ENCODE results near the gene PPA2.

The PPA2 gene

GRCh38 chr4:105509291-105509690 lies 35.4 kb upstream of the PPA2 start:
- Histone ChIP-seq H3K4me1 (ENCODE audit: control insufficient read depth, insufficient read depth, low read length) (no peaks in the 10 kb centered on the region), H3K36me3 (ENCODE audit: control insufficient read depth in 2 of 2, insufficient read depth in 1 of 2, low read length in 2 of 2) (no peaks in the 10 kb centered on the region), H3K9me3 (ENCODE audit: control insufficient read depth, insufficient read depth, low read depth, low read length) (no peaks in the 10 kb centered on the region), H3K4me3 (ENCODE audit: low read depth, low read length) (no peak overlapping the region), H3K27ac (ENCODE audit: extremely low read depth, low read depth, low read length) (no peak overlapping the region)
- POLR2A ChIA-PET, result no interaction called here
- TF ChIP-seq AEBP2 (tag by site-specific recombination; IDR thresholded peaks at IDR 0.05; ENCODE audit: borderline replicate concordance) (no peak), ZNF266 (tag by site-specific recombination; IDR thresholded peaks at IDR 0.05; ENCODE audit: low read depth) (no peak), ZNF768 (tag by site-specific recombination; IDR thresholded peaks at IDR 0.05) (no peak), ZNF776 (tag by site-specific recombination; IDR thresholded peaks at IDR 0.05; ENCODE audit: borderline replicate concordance) (no peak), ZNF169 (tag by site-specific recombination; IDR thresholded peaks at IDR 0.05) (no peak), OVOL3 (tag by site-specific recombination; IDR thresholded peaks at IDR 0.05) (no peak), ZNF777 (tag by site-specific recombination; IDR thresholded peaks at IDR 0.05; ENCODE audit: borderline replicate concordance) (no peak), ZNF585B (tag by site-specific recombination; IDR thresholded peaks at IDR 0.05) (no peak), ZNF747 (tag by site-specific recombination; IDR thresholded peaks at IDR 0.05) (no peak), ZSCAN5A (tag by site-specific recombination; IDR thresholded peaks at IDR 0.05) (no peak), GLI2 (tag by site-specific recombination; IDR thresholded peaks at IDR 0.05; ENCODE audit: borderline replicate concordance, low read depth) (no peak), ZNF621 (tag by site-specific recombination; IDR thresholded peaks at IDR 0.05) (no peak), ZNF2 (tag by site-specific recombination; IDR thresholded peaks at IDR 0.05) (no peak), ZNF501 (tag by site-specific recombination; IDR thresholded peaks at IDR 0.05) (no peak), KLF1 (tag by site-specific recombination; IDR thresholded peaks at IDR 0.05) (no peak), ZNF76 (tag by site-specific recombination; IDR thresholded peaks at IDR 0.05; ENCODE audit: borderline replicate concordance, low read depth) (no peak), KLF9 (tag by site-specific recombination; IDR thresholded peaks at IDR 0.05; ENCODE audit: low read depth) (no peak)
- CTCF ChIA-PET, result no interaction called here

GRCh38 chr4:105504744-105505143 lies 30.9 kb upstream of the PPA2 start:
- Histone ChIP-seq H3K4me3 (ENCODE audit: low read depth, low read length) (no peak overlapping the region), H3K27ac (ENCODE audit: extremely low read depth, low read depth, low read length) (no peak overlapping the region), H3K9me3 (ENCODE audit: control insufficient read depth, insufficient read depth, low read depth, low read length) (no peaks in the 10 kb centered on the region), H3K4me1 (ENCODE audit: control insufficient read depth, insufficient read depth, low read length) (no peaks in the 10 kb centered on the region), H3K36me3 (ENCODE audit: control insufficient read depth in 2 of 2, insufficient read depth in 1 of 2, low read length in 2 of 2) (no peaks in the 10 kb centered on the region)
- POLR2A ChIA-PET, result no interaction called here
- TF ChIP-seq ZSCAN4 (tag by site-specific recombination; IDR thresholded peaks at IDR 0.05), result no peak
- CTCF ChIA-PET, result interaction anchor here (2.1 kb wide), 1 partner anchor 16 kb away, joined by 7 read pairs; no protein-coding TSS in a partner anchor

- no peak for TF ChIP-seq ZNF341 (tag by site-specific recombination; IDR thresholded peaks at IDR 0.05; ENCODE audit: low read depth)
- TF ChIP-seq SALL2 (tag by site-specific recombination; IDR thresholded peaks at IDR 0.05; ENCODE audit: borderline replicate concordance), result no peak
- TF ChIP-seq YY1 (tag by site-specific recombination; IDR thresholded peaks at IDR 0.05), result no peak
- no peak for TF ChIP-seq KLF8 (tag by site-specific recombination; IDR thresholded peaks at IDR 0.05)
- no peak for TF ChIP-seq ZNF830 (tag by site-specific recombination; IDR thresholded peaks at IDR 0.05; ENCODE audit: low read depth)
- no peaks in the 10 kb centered on the region for H3K4me1 ChIP-seq (ENCODE audit: control insufficient read depth, insufficient read depth, low read length)
- no peaks in the 10 kb centered on the region for H3K36me3 ChIP-seq (ENCODE audit: control insufficient read depth in 2 of 2, insufficient read depth in 1 of 2, low read length in 2 of 2)
- ChIA-PET POLR2A (interaction anchor here (0.9 kb wide), 1 partner anchor 10 kb away, joined by 4 read pairs; no protein-coding TSS in a partner anchor), CTCF (interaction anchor here (0.7 kb wide), 1 partner anchor 192 kb away, joined by 3 read pairs; no protein-coding TSS in a partner anchor)
- no peak overlapping the region for H3K27ac ChIP-seq (ENCODE audit: extremely low read depth, low read depth, low read length)
- H3K9me3 ChIP-seq (ENCODE audit: control insufficient read depth, insufficient read depth, low read depth, low read length), result no peaks in the 10 kb centered on the region
- no peak overlapping the region for H3K4me3 ChIP-seq (ENCODE audit: low read depth, low read length)
Observed at GRCh38 chr4:105503484-105503883, 29.6 kb upstream of the PPA2 start.
